Activated T-cell treated with anti-CD3 and anti-CD28 coated beads, Interleukin-2, amount 50 U/mL, for 48 hours (primary cell): Measurements from ENCODE around the gene DCLK1.
"Not testable (repeated sequence)": the region's sequence is repeated elsewhere in the genome, so short reads cannot be mapped to it uniquely, and the experiment has no call there.

ENCODE experiments used
- DNase-seq, 2 experiments: peaks; one replicate each; pipeline ENCODE4 v3.0.0-alpha.2; 2020

DCLK1 gene

DNA sequence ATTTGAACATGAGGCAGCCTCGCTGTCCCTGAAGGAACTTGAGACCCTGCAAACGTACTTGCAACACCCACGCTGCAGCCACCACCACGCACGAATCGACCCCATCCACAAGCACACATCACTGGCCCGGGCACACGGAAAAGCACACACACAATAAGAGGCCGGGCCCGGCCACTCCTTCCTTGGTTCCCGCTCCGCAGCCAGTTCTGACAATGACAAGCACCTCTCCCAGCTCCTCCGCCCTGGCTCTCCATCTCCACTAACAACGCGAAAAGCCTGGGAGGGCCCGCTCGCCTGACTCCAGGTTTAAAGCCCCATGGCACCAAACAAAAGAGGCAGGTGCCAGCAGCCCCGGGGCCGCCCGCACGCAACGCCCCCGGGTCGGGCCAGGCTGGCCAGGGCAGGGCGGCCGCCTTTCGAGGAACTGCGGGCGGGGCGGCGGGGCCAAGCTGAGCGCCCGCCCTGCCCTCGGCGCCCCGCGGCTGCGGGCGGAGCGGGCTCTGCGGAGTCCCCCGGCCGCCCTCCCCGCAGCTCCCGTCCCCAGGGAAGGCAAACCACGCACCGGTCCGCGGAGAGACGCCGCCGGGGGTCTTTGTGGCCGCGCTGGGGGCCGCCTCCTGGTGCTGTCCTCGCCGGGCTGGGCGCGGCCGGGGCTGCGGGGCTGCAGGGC is 495 bp downstream of the DCLK1 start:
- DNase-seq = no peak

- DNase-seq = no peak
Observed at GRCh38 chr13:36130193-36130551, 1.0 kb downstream of the DCLK1 start.

DNA sequence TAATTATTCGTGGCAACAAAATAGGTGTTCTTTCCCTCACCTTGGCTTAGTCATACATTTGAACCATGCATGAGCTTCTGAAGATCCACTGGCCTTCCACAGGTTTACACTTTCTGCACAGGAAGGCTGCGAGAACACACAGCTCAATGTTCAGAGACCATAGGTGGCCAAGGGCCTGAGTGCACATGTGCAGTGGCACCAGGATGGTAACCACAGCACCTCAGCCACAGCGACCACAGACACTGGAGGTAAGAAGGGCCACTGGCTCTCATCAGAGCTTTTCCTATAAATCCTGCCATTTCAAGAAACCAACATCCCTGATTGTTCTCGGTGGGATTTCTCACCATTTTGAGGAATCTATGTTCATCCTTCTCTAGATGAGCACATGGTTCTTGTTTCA is 1.6 kb downstream of the DCLK1 start:
- DNase-seq = no peak

DNA sequence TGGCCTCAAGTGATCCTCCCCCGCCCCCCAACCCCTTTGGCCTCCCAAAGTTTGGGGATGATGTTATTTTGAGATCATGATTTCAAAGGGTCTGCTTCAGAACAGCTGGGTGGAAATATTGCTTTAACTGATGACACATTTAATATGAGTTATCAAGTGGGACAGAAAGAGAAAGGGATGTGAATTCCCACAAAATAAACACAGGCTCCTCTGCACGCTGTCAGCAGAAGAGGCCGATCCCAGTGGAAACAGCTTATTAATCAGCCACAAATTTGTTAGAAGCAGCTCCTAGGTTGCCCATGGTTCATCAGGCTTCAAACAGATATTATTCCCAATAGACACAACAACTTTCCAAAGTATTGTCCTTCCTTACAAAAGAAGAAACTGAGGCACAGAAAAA is 4.7 kb downstream of the DCLK1 start:
- DNase-seq = no peak

DNA sequence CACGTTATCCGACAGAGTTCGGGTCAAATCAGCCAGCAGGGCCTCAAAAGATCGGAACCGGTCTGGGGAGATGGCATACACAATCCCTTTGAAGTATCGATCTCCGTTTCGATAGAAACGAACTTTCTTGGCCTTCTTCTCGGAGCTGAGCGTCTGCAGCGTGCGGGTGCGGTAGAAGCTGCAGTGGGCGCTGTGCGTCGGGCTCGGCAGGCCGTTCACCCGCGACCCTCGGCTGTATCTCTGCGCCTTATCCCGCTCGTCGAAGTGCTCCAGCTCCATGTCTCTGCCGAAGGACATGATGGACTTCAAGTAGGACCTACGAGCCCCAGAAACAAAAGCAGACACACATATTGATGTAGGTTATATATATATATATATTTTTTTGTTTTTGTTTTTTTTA is 5.3 kb downstream of the DCLK1 start:
- no peak for DNase-seq

DNA sequence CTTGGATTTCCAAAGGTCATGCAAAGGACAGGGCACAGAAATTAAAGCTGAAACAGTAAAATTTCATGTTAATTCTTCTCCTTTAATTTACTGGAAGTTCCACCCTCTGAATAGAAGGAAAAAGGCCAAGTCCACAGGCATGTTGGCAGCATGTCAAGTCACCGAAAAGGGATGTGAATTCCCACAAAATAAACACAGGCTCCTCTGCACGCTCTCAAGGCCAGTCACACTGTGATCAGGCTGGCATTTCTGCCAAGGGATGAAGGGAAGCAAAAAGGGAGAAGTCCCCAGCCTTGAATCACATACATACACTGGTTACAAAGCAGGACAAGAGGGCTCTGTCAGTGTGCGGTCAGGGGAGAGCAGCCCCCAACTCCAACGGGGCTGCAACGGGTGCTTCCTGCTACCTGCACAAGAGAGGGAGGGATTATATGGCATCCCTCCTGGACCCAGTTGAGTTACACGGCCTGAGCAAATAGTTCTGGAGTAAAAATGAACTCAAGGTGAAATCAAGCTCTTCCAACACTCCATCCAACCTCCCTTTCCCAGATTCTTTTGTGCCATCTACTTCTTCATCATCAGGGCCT is 6.9 kb downstream of the DCLK1 start:
- no peak for DNase-seq

DNA sequence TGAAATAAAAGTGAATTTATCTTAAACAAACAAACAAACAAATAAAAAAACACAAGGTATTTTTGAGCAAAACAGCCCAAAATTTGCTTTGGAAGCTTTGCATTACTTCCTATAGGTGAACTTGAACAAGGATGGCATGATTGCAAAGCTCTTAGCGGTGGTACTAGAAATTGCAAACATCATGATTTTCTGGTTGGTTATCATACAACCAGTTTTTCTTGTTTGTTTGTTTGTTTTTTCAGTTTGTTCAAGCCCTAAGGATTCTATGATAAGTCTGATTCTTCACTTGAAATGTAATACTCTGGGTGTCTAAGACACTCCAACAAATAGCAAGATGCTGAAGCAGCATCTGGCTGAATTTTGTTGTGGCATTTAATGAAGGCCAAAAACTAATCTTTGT is 15.9 kb downstream of the DCLK1 start:
- DNase-seq = no peak

DNA sequence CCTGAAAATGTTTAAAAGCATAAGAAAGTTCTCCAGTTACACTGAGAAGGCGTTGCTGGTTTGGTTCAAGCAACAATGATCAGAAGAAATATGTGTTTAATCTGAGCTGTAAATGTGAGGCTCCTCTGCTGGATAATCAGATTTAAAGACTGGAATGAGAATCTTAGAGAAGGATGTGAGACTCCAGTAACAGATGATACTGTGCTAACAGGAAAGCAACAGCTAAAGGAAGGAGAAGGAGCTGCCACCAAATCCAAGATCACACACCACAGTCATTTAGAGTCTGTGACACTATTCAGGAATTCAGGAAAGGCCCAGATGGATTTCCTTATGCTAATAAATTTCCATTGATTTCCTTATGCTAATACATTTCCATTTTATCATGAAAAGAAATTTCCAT is 16.9 kb downstream of the DCLK1 start:
- no peak for DNase-seq

- DNase-seq = no peak
Observed at GRCh38 chr13:36108954-36109353, 22.2 kb downstream of the DCLK1 start.

DNA sequence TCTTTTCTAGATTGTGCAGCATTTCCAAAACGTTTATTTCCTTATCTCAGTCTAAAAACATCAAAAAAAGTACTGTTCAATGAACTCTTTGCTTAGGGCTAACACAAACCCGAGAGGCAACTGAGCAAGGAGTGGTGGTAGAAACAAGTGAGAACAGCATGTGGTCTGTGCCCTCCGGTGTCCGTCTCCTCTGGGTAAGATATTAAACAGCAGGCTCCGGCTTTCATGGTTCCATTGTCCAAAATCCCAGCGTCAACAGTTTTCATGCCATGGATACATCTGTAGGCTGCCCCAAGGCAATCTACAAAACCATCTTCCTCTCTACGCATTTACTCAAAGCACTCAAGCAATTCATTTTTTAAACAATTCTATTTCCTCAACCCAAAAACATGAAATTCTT is 22.8 kb downstream of the DCLK1 start:
- DNase-seq = no peak

DNA sequence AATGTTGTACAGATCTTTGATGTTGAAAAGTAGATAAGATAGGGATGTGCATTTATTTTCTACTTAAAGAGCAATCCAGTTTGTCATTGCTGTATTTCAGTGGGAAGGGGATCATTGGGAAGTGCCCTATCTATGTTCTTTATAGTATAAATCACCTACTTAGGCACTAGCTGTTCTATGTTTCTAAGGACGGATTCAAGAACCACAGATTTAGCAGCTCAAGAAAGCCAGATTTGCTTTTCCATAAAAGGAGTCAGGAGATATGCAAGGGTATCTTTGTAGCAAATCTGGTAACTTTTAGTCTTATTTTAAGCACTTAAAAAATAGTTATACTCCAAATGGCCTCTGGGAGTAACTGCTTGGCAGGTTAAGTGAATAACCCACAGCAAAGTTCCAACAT is 23.7 kb downstream of the DCLK1 start:
- no peak for DNase-seq

DNA sequence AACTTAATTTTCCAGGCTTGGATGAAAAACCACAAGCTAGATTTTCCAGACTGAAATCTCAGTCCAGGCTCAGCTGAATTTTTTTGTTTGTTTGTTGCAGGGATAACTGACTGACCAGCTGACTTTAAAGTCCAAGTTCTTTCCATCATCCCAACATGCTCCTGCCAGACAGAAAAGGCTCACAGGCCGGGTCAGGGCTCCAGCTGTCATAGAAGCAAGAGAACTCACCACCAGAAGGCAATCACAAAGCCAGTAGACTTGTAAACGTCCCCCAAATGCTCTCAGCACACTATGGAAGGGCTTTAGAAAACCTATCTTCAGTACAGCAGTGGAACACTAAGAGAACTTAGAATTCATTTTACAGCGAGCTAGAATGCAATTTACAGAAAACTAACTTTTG is 25.5 kb downstream of the DCLK1 start:
- DNase-seq = no peak

DNA sequence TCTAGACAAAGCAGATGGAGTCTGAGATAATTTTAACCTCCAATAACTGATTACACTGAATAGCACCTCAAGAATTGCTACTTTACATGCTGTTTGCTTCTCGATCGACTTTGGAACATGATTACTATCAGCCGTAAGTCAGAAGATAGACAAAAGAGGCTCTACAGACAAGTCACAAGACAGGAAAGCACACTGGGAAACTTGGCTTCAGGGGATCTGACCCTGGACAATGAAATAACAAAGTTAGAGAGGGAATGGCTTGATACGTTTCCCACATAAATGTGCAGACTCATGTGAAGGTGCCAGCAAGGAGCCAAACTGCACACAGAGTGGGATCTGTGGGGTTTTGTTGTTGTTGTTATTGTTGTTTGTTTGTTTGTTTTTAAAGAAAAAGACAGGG is 28.5 kb downstream of the DCLK1 start:
- no peak for DNase-seq

DNA sequence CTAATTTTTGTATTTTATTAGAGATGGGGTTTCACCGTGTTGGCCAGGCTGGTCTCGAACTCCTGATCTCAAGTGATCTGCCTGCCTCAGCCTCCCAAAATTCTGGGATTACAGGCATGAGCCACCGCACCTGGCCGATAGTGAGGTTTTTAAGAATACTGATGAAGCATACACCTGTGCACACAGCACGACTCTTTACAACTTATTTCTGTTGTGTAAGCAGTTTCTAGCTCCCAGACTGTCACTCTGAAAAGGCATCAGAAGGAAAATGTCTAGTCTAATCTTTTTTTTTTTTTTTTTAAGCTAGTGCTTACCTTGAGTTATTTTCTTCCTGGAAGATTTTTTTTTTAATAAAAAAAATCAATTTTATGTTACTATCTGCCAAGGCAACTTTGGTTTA is 29.3 kb downstream of the DCLK1 start:
- not testable (repeated sequence) for DNase-seq

DNA sequence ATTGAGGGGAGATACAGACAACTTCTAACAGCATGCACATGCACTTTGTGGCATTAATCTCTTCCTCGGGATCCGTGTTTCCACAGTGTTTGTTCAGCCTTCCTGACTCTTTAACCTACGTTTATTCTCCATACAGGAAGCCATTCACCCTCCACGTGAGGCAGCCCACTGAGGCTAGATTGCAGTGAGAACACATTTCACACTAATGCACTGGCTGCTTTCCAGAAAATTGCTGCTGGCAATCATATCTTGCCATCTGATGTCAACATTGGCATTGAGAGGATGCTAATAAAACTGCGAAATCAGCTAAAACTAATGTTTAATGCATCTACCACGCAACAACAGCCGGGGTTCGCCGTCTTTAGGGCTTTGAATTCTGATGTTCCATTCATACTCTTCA is 30.0 kb downstream of the DCLK1 start:
- DNase-seq = no peak

DNA sequence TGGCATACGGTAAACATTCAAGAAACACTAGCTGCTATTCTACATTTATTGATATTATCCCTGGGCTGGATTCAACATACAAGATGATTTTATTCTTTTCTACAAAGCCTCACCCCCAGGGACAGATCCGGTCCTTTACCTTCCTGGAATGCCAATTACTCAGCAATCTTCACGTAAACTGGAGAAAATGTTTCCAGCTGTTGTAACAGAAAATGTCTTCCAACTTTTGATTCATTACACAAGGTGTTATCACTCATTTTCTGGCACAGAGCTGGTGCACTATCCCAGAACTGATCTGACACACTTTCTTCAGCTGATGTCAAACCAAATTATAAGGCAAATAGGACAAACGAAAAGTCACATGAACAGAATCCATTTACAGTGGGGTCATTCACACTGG is 33.1 kb downstream of the DCLK1 start:
- no peak for DNase-seq

- no peak for DNase-seq
Observed at GRCh38 chr13:36096461-36097416, 34.4 kb downstream of the DCLK1 start.

DNA sequence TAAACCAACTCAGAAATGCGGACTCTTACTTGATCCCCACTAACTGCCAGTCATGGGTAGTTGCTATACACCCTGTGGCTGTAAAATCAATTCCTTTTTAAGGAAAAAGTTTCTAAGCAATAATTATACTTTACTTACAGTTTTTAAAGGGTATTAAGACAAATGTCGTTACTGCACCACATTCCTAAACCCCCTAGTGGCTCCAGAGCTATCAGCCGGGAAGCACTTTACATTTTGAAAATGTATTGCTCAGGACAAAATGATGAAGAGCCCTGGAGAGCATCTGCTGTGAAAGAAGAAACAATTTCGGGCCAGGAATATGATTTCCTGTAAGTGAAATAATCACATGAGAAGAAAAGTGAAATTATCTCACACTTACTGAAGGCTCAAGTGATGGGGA is 36.7 kb downstream of the DCLK1 start:
- no peak for DNase-seq

GRCh38 chr13:36090592-36090991 is 40.6 kb downstream of the DCLK1 start:
- no peak for DNase-seq

- no peak for DNase-seq
Observed at GRCh38 chr13:36089130-36089647, 42.0 kb downstream of the DCLK1 start.

DNA sequence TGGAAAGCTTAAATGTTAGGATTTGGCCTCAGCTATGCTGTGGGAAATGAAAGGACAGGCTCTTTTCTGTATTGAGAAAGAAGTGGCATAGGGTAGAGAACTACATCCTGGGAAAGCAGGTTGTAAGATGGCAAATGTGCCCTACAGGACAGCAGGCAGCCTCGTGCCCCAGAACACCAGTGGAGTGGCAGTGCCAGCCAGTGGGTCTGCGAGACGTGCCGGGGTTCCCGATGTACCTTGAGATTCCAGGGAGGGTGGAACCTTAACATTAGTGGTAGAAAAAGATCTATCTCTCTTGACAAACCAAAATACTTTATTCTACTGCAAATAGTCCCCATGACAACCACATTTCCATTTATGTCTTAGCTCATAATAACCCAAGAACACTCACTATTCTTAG is 42.7 kb downstream of the DCLK1 start:
- DNase-seq = no peak

DNA sequence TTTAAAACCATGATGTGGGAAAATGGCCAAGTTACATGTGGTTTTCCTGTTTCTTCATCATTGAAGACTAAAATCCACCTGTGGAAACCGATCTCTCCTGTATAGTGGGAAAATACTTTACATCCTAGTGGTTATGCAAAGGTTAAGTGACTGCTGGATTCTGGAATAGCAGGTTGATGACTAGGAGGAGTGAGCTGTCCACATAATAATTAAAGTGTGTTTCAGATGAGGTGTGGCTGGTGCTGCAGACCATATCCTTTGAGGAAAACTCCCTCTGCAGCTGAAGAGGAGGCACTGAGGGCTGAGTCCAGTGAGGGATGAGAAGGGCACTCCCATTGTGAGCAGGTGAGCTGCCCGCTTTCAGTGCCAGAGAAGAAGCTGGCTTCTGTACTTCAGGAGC is 43.2 kb downstream of the DCLK1 start:
- DNase-seq = no peak

DNA sequence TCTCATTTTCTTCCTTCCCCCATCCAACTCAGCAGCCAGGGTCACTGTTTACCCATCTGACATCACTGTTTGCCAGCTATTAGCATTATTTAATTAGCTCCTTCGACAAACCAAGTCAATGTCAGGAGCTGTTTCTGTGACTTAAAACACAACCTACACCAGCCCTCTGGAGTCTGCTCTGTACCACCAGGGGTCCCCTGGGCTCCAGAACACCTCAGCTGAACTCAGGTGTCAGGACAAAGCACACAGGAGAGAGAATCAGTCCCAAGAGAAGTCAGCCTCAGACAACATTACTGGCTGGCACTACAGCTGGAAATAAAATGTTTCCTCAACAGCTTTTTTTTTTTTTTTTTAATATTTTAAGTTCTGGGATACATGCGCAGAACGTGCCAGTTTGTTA is 45.1 kb downstream of the DCLK1 start:
- DNase-seq = no peak

DNA sequence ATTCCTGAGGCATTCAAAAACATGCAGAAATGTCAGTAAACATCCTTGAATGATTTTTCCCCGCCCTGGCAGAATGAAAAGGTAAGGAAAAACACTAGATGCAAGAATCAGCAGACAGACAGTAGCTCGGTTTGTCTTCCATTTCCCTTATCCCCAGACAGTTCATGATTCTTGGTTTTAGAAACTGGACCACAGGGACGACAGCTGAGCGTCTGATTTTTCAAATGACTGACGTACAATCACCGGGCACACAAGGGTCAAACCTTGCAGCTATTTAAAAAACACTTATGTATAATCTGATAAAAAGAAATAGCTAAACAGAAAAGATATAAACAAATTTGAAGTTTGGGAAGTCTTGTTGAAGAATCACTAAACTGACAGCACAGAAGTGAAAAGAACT is 47.1 kb downstream of the DCLK1 start:
- no peak for DNase-seq
